OCI-LY7 (cell line): ENCODE data around the gene KIAA1217. TPM values are rescaled to one million over a fixed set of nuclear protein-coding genes. Genes with fewer than 3 reads are reported as not detected.

Experiments
- BruUV-seq: library from RNA; stranded (reverse); fragments of 400-500 nt; replicated peaks from 2 replicates; lab custom pipeline; 2021; lab: Mats Ljungman, UMichigan
- CTCF ChIA-PET: fragments of 300-600 bp; sonication (Branson Sonifier 250); formaldehyde crosslinking; loops from one replicate; lab custom pipeline; 2022; ENCODE audit warnings: antibody characterized with exemption; ENCODE audit not compliant: unreplicated experiment; lab: Charles Lee
- POLR2A ChIA-PET: fragments of 300-600 bp; sonication (Branson Sonifier 250); formaldehyde crosslinking; loops from one replicate; lab custom pipeline; 2022; ENCODE audit warnings: antibody characterized with exemption; lab: Charles Lee
- DNase-seq: peaks from one replicate; pipeline ENCODE4 v3.0.0-alpha.2; 2015; ENCODE audit warnings: low spot score
- H2AFZ ChIP-seq: fragments of 200-600 bp; sonication (generic), shearing (Covaris generic); 2 replicates; pipeline ENCODE4 v1.6.1; 2014; ENCODE audit warnings: mild to moderate bottlenecking, antibody characterized with exemption, low read length, moderate library complexity
- H3K27ac ChIP-seq: fragments of 200-600 bp; sonication (generic); 2 replicates; pipeline ENCODE4 v1.5.1; 2014; ENCODE audit warnings: mixed run types, low read depth, mild to moderate bottlenecking, moderate library complexity, low read length, inconsistent platforms; ENCODE audit not compliant: poor library complexity, severe bottlenecking
- H3K36me3 ChIP-seq: fragments of 200-600 bp; sonication (generic); 2 replicates; pipeline ENCODE4 v1.6.1; 2014; ENCODE audit warnings: mild to moderate bottlenecking, antibody characterized with exemption, low read length, moderate library complexity, mixed read lengths; ENCODE audit not compliant: insufficient read depth
- H3K4me1 ChIP-seq: fragments of 200-600 bp; sonication (generic); 2 replicates; pipeline ENCODE4 v1.5.1; 2014; ENCODE audit warnings: mild to moderate bottlenecking, low read length; ENCODE audit not compliant: insufficient read depth, poor library complexity, severe bottlenecking
- H3K4me2 ChIP-seq: fragments of 200-600 bp; sonication (generic); 2 replicates; pipeline ENCODE4 v1.6.1; 2014; ENCODE audit warnings: mild to moderate bottlenecking, low read length
- H3K4me3 ChIP-seq: fragments of 200-600 bp; sonication (generic); 2 replicates; pipeline ENCODE4 v1.5.1; 2014; ENCODE audit warnings: mild to moderate bottlenecking, low read depth, low read length; ENCODE audit not compliant: poor library complexity, severe bottlenecking
- H3K79me2 ChIP-seq: fragments of 200-600 bp; sonication (generic); 2 replicates; pipeline ENCODE4 v1.6.1; 2016; ENCODE audit warnings: low read depth, mild to moderate bottlenecking, low read length, moderate library complexity, mixed read lengths; ENCODE audit not compliant: insufficient read depth
- H3K9me2 ChIP-seq: fragments of 200-600 bp; sonication (generic); 2 replicates; pipeline ENCODE4 v1.6.1; 2016; ENCODE audit warnings: mild to moderate bottlenecking, low read length, mixed read lengths; ENCODE audit not compliant: insufficient read depth
- H3K9me3 ChIP-seq: fragments of 200-600 bp; sonication (generic); 2 replicates; pipeline ENCODE4 v1.6.1; 2014; ENCODE audit warnings: mild to moderate bottlenecking, mixed run types, low read length, mixed read lengths
- H4K20me1 ChIP-seq: fragments of 200-600 bp; sonication (generic); 2 replicates; pipeline ENCODE4 v1.6.1; 2014; ENCODE audit warnings: mild to moderate bottlenecking, antibody characterized with exemption, low read length, moderate library complexity, mixed read lengths; ENCODE audit not compliant: insufficient read depth
- CTCF ChIP-seq: fragments of 200-600 bp; sonication (generic); conservative IDR thresholded peaks from 2 replicates; pipeline ENCODE4 v1.5.1; 2014; ENCODE audit warnings: mild to moderate bottlenecking, antibody characterized with exemption, low read length, moderate library complexity, mixed read lengths
- EZH2phosphoT487 ChIP-seq: fragments of 200-600 bp; sonication (generic); IDR thresholded peaks from 2 replicates; pipeline ENCODE4 v1.6.1; 2018; ENCODE audit warnings: low read depth, borderline replicate concordance, mild to moderate bottlenecking, mixed run types, antibody characterized with exemption, low read length, moderate library complexity, mixed read lengths
- intact Hi-C: fragments of 100-400 bp; cut with micrococcal nuclease; formaldehyde crosslinking; loops from one replicate; pipeline ENCODE4 v1.10.0; 2022; ENCODE audit not compliant: unreplicated experiment
- total RNA-seq, 2 experiments: library from RNA; depleted of rRNA in 1 of 2; stranded (reverse); fragments of >200 nt in 1 of 2; shearing (Covaris generic) in 1 of 2; gene quantifications; 2 replicates each; pipeline ENCODE4 v1.2.3, GENCODE V29; 2014 to 2022

The KIAA1217 gene
- total RNA-seq, 2 experiments from 2014 or later = not detected

DNA sequence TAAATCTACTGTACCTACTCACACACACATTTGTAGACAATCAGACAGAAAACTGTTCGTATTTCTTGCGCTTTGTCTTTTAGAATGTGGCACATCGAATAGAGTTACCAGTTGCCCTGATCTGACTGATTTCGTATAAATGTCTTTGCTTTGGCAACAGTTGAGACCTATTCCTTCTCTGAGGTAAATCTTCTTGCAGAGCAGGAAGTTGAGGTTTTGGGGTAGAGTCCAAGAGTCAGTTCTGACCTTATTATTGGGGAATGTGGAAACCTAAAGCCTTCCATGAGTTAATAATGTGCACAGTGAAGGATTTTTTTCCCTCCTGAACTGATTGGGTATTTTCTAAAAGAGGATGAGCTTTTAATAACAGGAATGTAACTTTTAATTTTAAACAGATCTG is 135.3 kb downstream of the KIAA1217 start:
- TF ChIP-seq CTCF (no peak), EZH2phosphoT487 (no peak)
- no peak for DNase-seq
- intact Hi-C loops = no loop called here
- no peaks in the 10 kb centered on the region for H3K79me2 ChIP-seq
- no peaks in the 10 kb centered on the region for H3K4me1 ChIP-seq
- no peak overlapping the region for H2AFZ ChIP-seq
- H3K9me2 ChIP-seq = no peaks in the 10 kb centered on the region
- H3K9me3 ChIP-seq = no peaks in the 10 kb centered on the region
- H3K27ac ChIP-seq = no peak overlapping the region
- CTCF ChIA-PET = no interaction called here
- POLR2A ChIA-PET = interaction anchor here (0.7 kb wide), 1 partner anchor 820 kb away, joined by 3 read pairs; no protein-coding TSS in a partner anchor
- BruUV-seq = no TSS peak
- no peak overlapping the region for H3K4me3 ChIP-seq
- H3K4me2 ChIP-seq = no peak overlapping the region
- no peaks in the 10 kb centered on the region for H4K20me1 ChIP-seq
- H3K36me3 ChIP-seq = no peaks in the 10 kb centered on the region

- H3K79me2 ChIP-seq = no peaks in the 10 kb centered on the region
- H3K9me2 ChIP-seq = no peaks in the 10 kb centered on the region
- no peaks in the 10 kb centered on the region for H3K36me3 ChIP-seq
- H3K4me3 ChIP-seq = no peak overlapping the region
- H3K27ac ChIP-seq = no peak overlapping the region
- no TSS peak for BruUV-seq
- CTCF ChIA-PET = no interaction called here
- no peaks in the 10 kb centered on the region for H4K20me1 ChIP-seq
- POLR2A ChIA-PET = no interaction called here
- H2AFZ ChIP-seq = no peak overlapping the region
- intact Hi-C loops = no loop called here
- no peak for DNase-seq
- H3K9me3 ChIP-seq = no peaks in the 10 kb centered on the region
- TF ChIP-seq CTCF (no peak), EZH2phosphoT487 (no peak)
- no peaks in the 10 kb centered on the region for H3K4me1 ChIP-seq
- no peak overlapping the region for H3K4me2 ChIP-seq
Measured at GRCh38 chr10:24344695-24345463, 135.9 kb downstream of the KIAA1217 start.

- DNase-seq = no peak
- Histone ChIP-seq H3K4me1 (no peaks in the 10 kb centered on the region), H3K4me3 (no peak overlapping the region), H4K20me1 (no peaks in the 10 kb centered on the region), H3K4me2 (no peak overlapping the region), H3K27ac (no peak overlapping the region), H3K79me2 (no peaks in the 10 kb centered on the region), H2AFZ (no peak overlapping the region), H3K9me3 (no peaks in the 10 kb centered on the region), H3K36me3 (no peaks in the 10 kb centered on the region), H3K9me2 (no peaks in the 10 kb centered on the region)
- ChIA-PET POLR2A (no interaction called here), CTCF (no interaction called here)
- no TSS peak for BruUV-seq
- no peak for TF ChIP-seq EZH2phosphoT487
- no peak for TF ChIP-seq CTCF
- intact Hi-C loops = no loop called here
Measured at GRCh38 chr10:24346877-24347519, 138.1 kb downstream of the KIAA1217 start.
